ENCODE results near the gene TMC2.
"Not testable (repeated sequence)": the region's sequence is repeated elsewhere in the genome, so short reads cannot be mapped to it uniquely, and the experiment has no call there.

The TMC2 gene

GRCh38 chr20:2536560-2536986 is at the start of gene TMC2:
TSS of gene TMC2 (plus strand) at chr20:2536573. CDS start at chr20:2536622, 49 bp downstream.
- no peak for DNase-seq

- not testable (repeated sequence) for DNase-seq
Measured at GRCh38 chr20:2502808-2503384, 33.5 kb upstream of the TMC2 start.

- not testable (repeated sequence) for DNase-seq
Measured at GRCh38 chr20:2504803-2505202, 31.6 kb upstream of the TMC2 start.

- not testable (repeated sequence) for DNase-seq
Measured at GRCh38 chr20:2506426-2506825, 29.9 kb upstream of the TMC2 start.

GRCh38 chr20:2507464-2507863 is 28.9 kb upstream of the TMC2 start:
- no peak for DNase-seq

- no peak for DNase-seq
Measured at GRCh38 chr20:2507875-2508630, 28.3 kb upstream of the TMC2 start.

- DNase-seq: peak; percentile 87
Measured at GRCh38 chr20:2508631-2509467, 27.5 kb upstream of the TMC2 start, which contains the start of gene ZNF343. TSS of gene ZNF343 (minus strand) at chr20:2508915. CDS start at chr20:2493895, 15,020 bp downstream.

- DNase-seq: no peak
Measured at GRCh38 chr20:2509468-2509781, 26.9 kb upstream of the TMC2 start.

GRCh38 chr20:2509794-2510193 is 26.6 kb upstream of the TMC2 start:
- DNase-seq: no peak

- DNase-seq: no peak
Measured at GRCh38 chr20:2515203-2515602, 21.2 kb upstream of the TMC2 start.

- no peak for DNase-seq
Measured at GRCh38 chr20:2516399-2516798, 20.0 kb upstream of the TMC2 start.

GRCh38 chr20:2518096-2518495 is 18.3 kb upstream of the TMC2 start:
- no peak for DNase-seq

- no peak for DNase-seq
Measured at GRCh38 chr20:2518558-2518957, 17.8 kb upstream of the TMC2 start.

GRCh38 chr20:2519115-2519809 is 17.1 kb upstream of the TMC2 start:
- DNase-seq: no peak

GRCh38 chr20:2520617-2521016 is 15.8 kb upstream of the TMC2 start:
- DNase-seq: no peak

GRCh38 chr20:2521369-2522305 is 14.7 kb upstream of the TMC2 start:
- no peak for DNase-seq

GRCh38 chr20:2522826-2523429 is 13.4 kb upstream of the TMC2 start:
- not testable (repeated sequence) for DNase-seq

- DNase-seq: peak; percentile 92
Measured at GRCh38 chr20:2523919-2524708, 12.3 kb upstream of the TMC2 start.

GRCh38 chr20:2524709-2525506 is 11.5 kb upstream of the TMC2 start:
- peak; percentile 78 for DNase-seq

- DNase-seq: not testable (repeated sequence)
Measured at GRCh38 chr20:2526218-2526583, 10.2 kb upstream of the TMC2 start.

Measured in left hindlimb (tissue), 1 donor.